A549 (cell line): Measurements from ENCODE around the gene NUP62.

Experiments
- BCL3 ChIP-seq: fragments of >200 bp; sonication (Bioruptor Twin); formaldehyde crosslinking; IDR thresholded peaks from 3 replicates; pipeline ENCODE4 v1.6.1; 2016
- CBX2 ChIP-seq: fragments of 200-600 bp; sonication (generic); IDR thresholded peaks from 2 replicates; pipeline ENCODE4 v1.6.1; 2016; ENCODE audit warnings: low read depth, mild to moderate bottlenecking, borderline replicate concordance
- CTCF ChIP-seq: fragments of >200 bp; sonication (Bioruptor Twin); formaldehyde crosslinking; IDR thresholded peaks from 3 replicates; pipeline ENCODE4 v1.5.1; 2016
- PHF8 ChIP-seq: fragments of 200-600 bp; sonication (generic); IDR thresholded peaks from 2 replicates; pipeline ENCODE4 v1.6.1; 2016; ENCODE audit warnings: low read depth, mild to moderate bottlenecking, antibody characterized with exemption, moderate library complexity, borderline replicate concordance
- POLR2A ChIP-seq: IDR thresholded peaks from 2 replicates; pipeline ENCODE4 v1.6.1; 2012; ENCODE audit warnings: mild to moderate bottlenecking, low read length
- REST ChIP-seq: fragments of 200-600 bp; sonication (generic); IDR thresholded peaks from 2 replicates; pipeline ENCODE4 v1.6.1; 2016; ENCODE audit warnings: antibody characterized with exemption, mild to moderate bottlenecking, moderate library complexity
- TP53 ChIP-seq: fragments of 250-450 bp; sonication (Bioruptor Pico); IDR thresholded peaks from 2 replicates; pipeline ENCODE4 v1.5.0; 2021; ENCODE audit warnings: mild to moderate bottlenecking, moderate library complexity

GRCh38 chr19:49949742-49950589 is 20.7 kb upstream of the NUP62 start:
- TF ChIP-seq REST, result no peak
- no peak for TF ChIP-seq PHF8
- no peak for TF ChIP-seq CTCF
- TF ChIP-seq TP53 (CRISPR knock-in tag), result no peak
- TF ChIP-seq POLR2A, result no peak
- TF ChIP-seq BCL3, result no peak
- no peak for TF ChIP-seq CBX2
